KOPT-K1 (cell line): ENCODE data around the gene SLC7A14.

Experiments used
- H3K27ac ChIP-seq: fragments of 200-600 bp; sonication (generic); 2 replicates; pipeline ENCODE4 v1.5.1; 2016; ENCODE audit warnings: antibody characterized with exemption, mild to moderate bottlenecking, low read depth, low read length; ENCODE audit not compliant: poor library complexity, severe bottlenecking
- H3K36me3 ChIP-seq: fragments of 200-600 bp; sonication (generic); 2 replicates; pipeline ENCODE4 v1.5.1; 2017; ENCODE audit warnings: antibody characterized with exemption, mild to moderate bottlenecking, low read length, moderate library complexity; ENCODE audit not compliant: insufficient read depth
- H3K9me3 ChIP-seq: fragments of 200-600 bp; sonication (generic); 2 replicates; pipeline ENCODE4 v1.5.1; 2017; ENCODE audit warnings: antibody characterized with exemption, low read length, mild to moderate bottlenecking; ENCODE audit not compliant: insufficient read depth, poor library complexity, severe bottlenecking

SLC7A14 gene

GRCh38 chr3:170429050-170429449 is 156.8 kb downstream of the SLC7A14 start:
- no peaks in the 10 kb centered on the region for H3K9me3 ChIP-seq
- H3K27ac ChIP-seq = no peak overlapping the region
- no peaks in the 10 kb centered on the region for H3K36me3 ChIP-seq

- Histone ChIP-seq H3K9me3 (no peaks in the 10 kb centered on the region), H3K27ac (no peak overlapping the region), H3K36me3 (no peaks in the 10 kb centered on the region)
Observed at GRCh38 chr3:170428095-170428494, 157.8 kb downstream of the SLC7A14 start.

GRCh38 chr3:170426240-170426797 is 159.6 kb downstream of the SLC7A14 start:
- H3K27ac ChIP-seq = no peak overlapping the region
- H3K9me3 ChIP-seq = no peaks in the 10 kb centered on the region
- no peaks in the 10 kb centered on the region for H3K36me3 ChIP-seq

GRCh38 chr3:170425491-170426239 is 160.2 kb downstream of the SLC7A14 start:
- H3K9me3 ChIP-seq = no peaks in the 10 kb centered on the region
- no peaks in the 10 kb centered on the region for H3K36me3 ChIP-seq
- no peak overlapping the region for H3K27ac ChIP-seq

GRCh38 chr3:170424879-170425278 is 161.0 kb downstream of the SLC7A14 start:
- no peak overlapping the region for H3K27ac ChIP-seq
- H3K9me3 ChIP-seq = no peaks in the 10 kb centered on the region
- no peaks in the 10 kb centered on the region for H3K36me3 ChIP-seq

- H3K36me3 ChIP-seq = no peaks in the 10 kb centered on the region
- H3K9me3 ChIP-seq = no peaks in the 10 kb centered on the region
- H3K27ac ChIP-seq = no peak overlapping the region
Observed at GRCh38 chr3:170423001-170423615, 162.8 kb downstream of the SLC7A14 start.

- H3K36me3 ChIP-seq = no peaks in the 10 kb centered on the region
- H3K9me3 ChIP-seq = no peaks in the 10 kb centered on the region
- H3K27ac ChIP-seq = no peak overlapping the region
Observed at GRCh38 chr3:170421758-170422157, 164.1 kb downstream of the SLC7A14 start.

GRCh38 chr3:170421111-170421641 is 164.7 kb downstream of the SLC7A14 start:
- Histone ChIP-seq H3K9me3 (no peaks in the 10 kb centered on the region), H3K27ac (no peak overlapping the region), H3K36me3 (no peaks in the 10 kb centered on the region)

- Histone ChIP-seq H3K27ac (no peak overlapping the region), H3K36me3 (no peaks in the 10 kb centered on the region), H3K9me3 (no peaks in the 10 kb centered on the region)
Observed at GRCh38 chr3:170420307-170420821, 165.5 kb downstream of the SLC7A14 start.

- Histone ChIP-seq H3K9me3 (no peaks in the 10 kb centered on the region), H3K36me3 (no peaks in the 10 kb centered on the region), H3K27ac (no peak overlapping the region)
Observed at GRCh38 chr3:170419557-170420087, 166.3 kb downstream of the SLC7A14 start.

- H3K9me3 ChIP-seq = no peaks in the 10 kb centered on the region
- H3K27ac ChIP-seq = no peak within 1 kb of the TSS
- no peaks in the 10 kb centered on the region for H3K36me3 ChIP-seq
Observed at GRCh38 chr3:170418422-170419398, 167.2 kb downstream of the SLC7A14 start, which contains the start of gene CLDN11. Gene CLDN11 (plus strand): TSS chr3:170418868. CDS start chr3:170419067, 199 bp downstream.

- no peaks in the 10 kb centered on the region for H3K9me3 ChIP-seq
- no peak overlapping the region for H3K27ac ChIP-seq
- H3K36me3 ChIP-seq = no peaks in the 10 kb centered on the region
Observed at GRCh38 chr3:170417090-170417489, 168.8 kb downstream of the SLC7A14 start.

- no peak overlapping the region for H3K27ac ChIP-seq
- no peaks in the 10 kb centered on the region for H3K36me3 ChIP-seq
- H3K9me3 ChIP-seq = no peaks in the 10 kb centered on the region
Observed at GRCh38 chr3:170414202-170414663, 171.6 kb downstream of the SLC7A14 start.

GRCh38 chr3:170413291-170413690 is 172.6 kb downstream of the SLC7A14 start:
- Histone ChIP-seq H3K27ac (no peak overlapping the region), H3K36me3 (no peaks in the 10 kb centered on the region), H3K9me3 (no peaks in the 10 kb centered on the region)
